NCI-H146 treated with DMSO at 0.1 percent for 48 hours (cell line): ENCODE results near the gene KCNQ1.

Experiments used
- DNase-seq: peaks from one replicate; lab custom pipeline; 2025; ENCODE audit not compliant: unreplicated experiment; lab: John Stamatoyannopoulos, UW

Gene KCNQ1

DNA sequence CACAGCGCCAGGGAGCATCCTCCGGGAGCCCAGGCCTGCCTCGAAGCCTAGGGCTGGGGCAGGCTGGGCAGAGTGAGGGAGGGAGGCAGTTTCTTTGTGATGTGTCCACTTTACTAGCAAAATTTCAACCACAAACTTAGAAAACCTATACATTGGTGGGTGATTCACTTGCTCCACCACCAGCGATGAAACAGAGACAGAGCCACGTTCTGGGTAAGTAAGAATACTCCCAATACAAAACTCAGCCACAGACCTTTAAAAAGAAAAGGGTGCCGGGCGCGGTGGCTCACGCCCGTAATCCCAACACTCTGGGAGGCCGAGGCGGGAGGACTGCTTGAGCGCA, 418.4 kb downstream of the KCNQ1 start:
- no peak for DNase-seq

GRCh38 chr11:2864901-2865300, 420.1 kb downstream of the KCNQ1 start:
- DNase-seq: no peak

GRCh38 chr11:2865922-2866577, 421.2 kb downstream of the KCNQ1 start:
- no peak for DNase-seq

DNA sequence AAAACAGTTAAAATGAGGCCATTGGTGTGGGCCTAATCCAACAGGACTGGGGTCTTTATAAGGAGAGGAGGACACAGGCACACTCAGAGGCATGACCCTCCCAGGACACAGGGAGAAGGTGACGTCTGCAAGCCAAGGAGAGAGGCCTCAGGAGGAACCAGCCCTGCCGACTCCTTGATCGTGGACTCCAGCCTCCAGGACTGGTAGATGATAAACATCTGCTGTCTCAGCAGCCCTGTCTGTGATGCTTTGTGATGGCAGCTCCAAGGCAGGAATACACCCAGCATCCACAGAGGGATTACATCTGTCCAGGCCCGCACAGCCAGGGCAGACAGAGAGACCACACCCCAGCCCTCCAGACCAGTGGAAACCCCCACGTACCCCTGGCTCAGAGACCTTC, 422.3 kb downstream of the KCNQ1 start:
- no peak for DNase-seq

DNA sequence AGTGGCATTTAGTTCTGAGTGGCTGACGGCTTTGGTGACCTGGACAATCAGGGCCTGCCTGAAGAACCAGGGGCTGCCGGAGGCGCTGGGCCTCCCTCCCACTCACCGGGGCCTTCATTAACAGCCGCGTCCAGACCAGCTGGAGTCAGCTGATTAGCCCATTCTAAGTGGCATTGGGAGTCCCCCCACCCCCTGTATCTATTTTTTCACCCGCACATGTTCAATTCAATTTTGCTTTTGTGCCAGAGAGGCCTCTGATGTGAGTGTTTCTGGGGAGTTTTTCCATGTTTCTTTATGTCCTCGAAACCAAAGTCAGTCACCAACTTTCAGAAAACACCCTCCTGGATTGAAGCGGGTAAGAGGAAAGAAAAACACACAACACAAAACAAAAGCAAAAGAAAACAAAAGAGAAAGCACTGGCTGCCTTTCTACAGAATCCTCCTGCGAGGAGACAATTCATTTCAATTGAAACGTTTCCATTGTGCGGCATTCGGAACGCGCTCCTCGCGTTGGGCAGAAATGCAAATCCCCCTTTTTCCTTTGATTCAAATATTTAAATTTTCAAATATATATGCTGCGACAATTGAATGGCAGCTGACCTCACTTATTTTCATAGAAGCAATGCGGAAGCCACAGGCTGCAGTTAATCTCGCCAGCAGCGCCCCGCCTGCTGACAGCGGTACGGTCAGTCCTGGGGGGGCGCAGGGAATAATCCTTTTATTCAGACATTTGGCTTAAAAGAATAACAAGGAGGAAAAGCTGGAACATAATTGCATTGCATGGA, 423.1 kb downstream of the KCNQ1 start:
- DNase-seq: no peak

DNA sequence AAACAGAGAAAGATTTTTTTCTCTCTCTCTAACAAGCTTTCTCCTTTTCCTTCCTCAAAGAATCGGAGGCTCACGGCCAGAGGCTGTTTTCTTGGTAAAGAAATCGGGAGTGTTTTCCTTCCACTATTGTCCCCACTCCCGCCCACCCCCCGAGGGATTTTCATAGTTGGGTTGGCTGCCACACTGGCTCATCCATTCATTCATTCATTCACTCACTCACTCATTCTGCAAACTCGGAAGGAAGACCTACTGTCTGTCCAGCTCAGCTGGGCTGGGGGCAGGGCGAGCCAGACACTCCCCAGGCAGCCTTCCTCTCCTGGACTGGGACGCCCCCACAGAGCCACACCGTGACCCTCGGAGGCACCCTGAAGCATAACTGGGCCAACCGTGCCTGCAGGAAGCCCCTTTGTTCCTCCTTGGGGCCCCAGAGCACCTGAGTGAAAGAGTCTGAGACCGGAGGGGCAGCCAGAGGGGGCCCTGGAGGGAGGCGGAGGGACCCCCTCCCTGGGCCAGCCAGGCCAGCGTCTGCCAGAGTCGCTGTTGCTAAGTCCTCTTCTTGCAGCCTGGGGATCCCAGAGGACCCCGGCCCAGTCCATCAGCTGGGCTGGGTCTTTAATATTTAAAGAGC, 423.8 kb downstream of the KCNQ1 start:
- no peak for DNase-seq

DNA sequence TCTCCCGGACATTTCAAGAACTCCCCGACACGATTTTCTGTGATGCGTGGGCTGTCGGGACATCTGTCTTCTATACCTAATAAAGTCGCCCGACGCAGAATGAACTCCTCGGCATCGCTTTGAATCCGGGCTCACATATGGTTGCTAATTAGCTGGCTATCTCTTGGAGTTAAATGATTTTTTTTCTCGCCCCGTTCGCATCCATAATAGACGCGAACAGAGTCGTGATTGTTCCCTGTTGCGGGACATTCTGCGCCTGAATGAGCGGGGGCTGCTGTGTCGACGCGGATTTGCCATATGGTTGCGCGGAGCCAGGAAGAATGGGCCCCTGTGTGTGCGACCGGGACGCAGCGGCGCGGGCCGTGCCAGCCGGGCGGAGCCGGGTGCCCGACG, 424.3 kb downstream of the KCNQ1 start:
- DNase-seq: no peak

DNA sequence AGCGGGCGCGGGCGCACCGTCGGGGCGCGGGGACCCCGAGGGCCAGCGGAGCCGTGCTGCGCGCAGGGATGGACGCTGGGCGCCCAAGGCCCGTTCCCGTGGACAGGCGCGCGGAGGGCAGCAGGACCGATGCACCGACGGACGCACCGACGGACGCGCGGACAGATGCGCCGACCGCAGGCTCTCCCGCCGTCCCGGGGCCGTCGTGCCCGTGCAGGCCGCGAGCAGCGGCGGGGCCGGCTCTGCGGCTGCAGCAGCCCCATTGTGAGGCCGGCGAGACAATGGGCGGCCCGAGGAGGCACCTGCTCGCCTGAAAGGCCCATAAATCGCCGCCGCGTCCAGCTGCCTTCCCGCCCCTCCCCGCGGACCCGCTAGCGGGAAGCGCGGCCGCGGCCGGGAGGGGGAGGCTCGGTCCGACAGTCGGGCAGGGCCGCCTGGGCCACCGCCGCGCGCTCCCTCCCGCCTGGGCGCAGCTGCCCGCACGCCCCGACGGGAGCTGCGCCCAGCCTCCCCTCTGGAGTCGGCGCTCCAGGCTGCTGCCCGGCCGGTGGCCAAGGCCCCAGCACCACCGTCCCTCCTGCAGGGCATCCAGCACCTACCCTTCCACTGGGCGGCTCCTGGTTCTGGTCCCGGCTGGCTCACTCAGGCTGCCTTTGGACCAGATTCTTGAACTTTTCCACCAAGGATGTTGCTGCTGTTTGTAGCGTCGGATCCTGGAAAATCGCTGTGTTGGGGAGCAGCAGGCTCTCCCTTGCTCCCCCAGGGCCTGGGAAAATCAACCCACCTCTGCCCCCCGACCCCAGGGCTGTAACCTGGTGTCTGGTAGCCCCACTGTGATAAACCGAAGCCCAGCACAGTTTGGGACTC, 425.0 kb downstream of the KCNQ1 start:
- DNase-seq: no peak

- DNase-seq: no peak
Measured at GRCh38 chr11:2870460-2870859, 425.7 kb downstream of the KCNQ1 start.

DNA sequence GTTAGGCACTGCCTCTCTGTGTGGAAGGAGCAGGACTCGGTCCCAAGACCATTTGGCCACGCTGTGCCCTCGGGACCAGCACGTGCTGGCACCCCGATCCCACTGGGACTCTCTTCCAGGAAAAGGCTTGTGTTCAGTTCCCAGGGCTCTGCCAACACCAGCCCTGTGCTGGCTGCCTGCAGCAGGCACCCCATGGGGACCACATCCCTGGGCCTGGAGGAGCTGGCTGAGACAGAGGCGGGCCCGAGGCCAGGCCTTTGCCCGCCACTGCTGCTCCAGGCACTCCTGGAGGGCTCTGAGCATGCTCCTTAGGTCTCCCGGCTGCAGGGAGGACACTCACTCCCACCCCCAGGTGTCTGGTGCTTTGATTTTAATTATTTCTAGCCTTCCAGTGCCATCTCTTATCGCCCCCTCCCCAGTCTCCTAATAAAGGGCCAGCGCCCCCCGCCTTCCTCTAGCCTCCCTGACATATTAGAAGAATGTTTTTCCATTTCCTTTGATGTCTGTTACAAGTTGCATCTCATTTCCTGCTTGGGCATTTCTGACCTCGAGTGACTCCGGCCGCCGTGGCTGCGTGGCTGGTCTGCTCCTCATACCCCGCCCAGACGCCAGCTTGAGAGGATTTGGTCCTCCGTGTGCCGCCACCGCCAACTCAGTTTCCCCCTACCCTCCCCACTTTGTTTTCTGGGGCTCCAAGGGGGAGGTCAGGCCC, 426.3 kb downstream of the KCNQ1 start:
- DNase-seq: no peak

DNA sequence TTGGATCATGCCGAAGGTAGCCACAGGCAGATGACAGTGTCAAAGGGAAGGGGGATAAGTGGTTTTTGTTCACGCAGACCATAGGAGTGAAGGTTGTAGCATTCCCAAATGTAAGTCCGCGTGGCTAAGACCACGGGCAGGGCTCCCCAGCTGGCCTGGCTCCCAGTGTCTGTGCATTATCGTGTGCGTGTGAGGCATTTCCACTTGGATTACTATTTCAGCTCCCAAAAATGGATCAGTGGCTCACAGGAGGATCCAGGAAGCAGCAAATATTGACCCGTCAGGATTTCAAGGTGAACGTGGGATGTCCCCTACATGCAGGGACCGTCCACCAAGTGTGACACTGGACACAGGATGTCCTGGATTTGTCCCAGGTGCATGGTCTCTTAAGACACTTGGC, 430.2 kb downstream of the KCNQ1 start:
- no peak for DNase-seq

GRCh38 chr11:2877474-2877873, 432.7 kb downstream of the KCNQ1 start:
- no peak for DNase-seq

- DNase-seq: no peak
Measured at GRCh38 chr11:2878782-2879181, 434.0 kb downstream of the KCNQ1 start.

- DNase-seq: no peak
Measured at GRCh38 chr11:2880646-2881045, 435.8 kb downstream of the KCNQ1 start.

DNA sequence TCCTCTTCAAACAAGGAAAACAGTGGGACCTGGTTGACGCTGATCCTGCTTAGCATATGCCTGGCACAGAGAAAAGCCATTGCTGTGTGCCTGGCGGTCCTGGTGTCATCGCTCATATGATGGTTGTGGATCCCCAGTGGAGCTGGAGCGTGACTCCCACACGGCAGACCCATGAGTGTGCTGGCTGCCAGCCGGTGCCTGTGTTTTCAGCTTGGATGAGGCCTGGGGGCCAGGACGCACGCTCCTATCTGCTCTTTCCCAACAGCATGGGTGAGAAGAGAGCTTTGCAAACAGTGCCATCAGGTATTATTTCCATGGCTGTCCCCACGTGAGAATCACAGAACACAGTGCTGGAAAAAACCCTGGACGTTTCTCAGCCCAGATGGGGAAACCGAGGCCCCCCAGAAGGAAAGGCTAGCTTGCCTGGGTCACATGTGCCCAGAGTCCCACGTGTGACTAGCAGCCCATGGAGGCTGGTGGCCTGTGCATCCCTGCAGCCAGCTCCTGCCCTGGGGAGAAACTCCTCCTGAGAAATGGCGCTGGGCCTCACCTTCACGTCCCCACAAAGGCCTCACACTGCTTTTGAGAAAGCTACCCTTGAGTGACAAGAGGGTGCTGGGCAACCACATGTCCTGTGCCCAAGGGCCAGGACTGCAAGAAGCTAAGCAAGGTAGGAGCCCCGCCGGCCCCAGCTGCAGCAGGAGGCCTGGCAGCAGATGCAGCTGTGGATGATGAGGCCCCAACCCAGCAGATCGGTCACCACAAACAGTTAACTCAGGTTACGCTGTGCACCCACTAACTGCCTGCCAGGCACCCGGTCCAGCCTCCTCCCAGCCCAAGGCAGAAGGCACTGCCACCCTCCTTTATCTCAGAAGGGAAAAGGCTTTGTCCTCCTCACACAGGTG, 436.5 kb downstream of the KCNQ1 start:
- no peak for DNase-seq

DNA sequence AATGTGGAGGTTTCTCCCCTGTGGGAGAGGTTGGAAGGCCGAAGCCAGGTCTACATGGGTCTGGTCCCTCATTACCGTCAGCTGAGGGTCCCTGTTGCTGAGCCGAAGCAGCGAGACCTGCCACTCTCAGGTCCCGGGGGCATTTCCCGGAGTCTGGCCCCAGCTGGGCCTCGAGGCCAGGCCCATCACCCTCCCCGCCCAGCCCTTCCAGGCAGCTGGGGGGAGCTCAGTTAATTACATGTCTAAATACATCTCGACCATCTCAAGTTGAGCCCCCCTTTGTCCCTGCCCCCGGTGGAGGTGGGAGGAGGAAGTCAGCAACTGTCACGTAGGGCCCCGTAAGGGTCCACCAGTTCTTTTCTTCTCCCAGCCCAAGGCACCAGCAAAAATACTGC, 437.2 kb downstream of the KCNQ1 start:
- no peak for DNase-seq

- no peak for DNase-seq
Measured at GRCh38 chr11:2882396-2883110, 437.7 kb downstream of the KCNQ1 start.

GRCh38 chr11:2883640-2883978, 438.8 kb downstream of the KCNQ1 start:
- DNase-seq: no peak
